PFSK-1 (cell line): ENCODE results near the gene CLDN22.

Experiments used
- POLR2AphosphoS5 ChIP-seq: IDR thresholded peaks from 2 replicates; pipeline ENCODE4 v1.6.1; 2012; ENCODE audit warnings: low read depth, mild to moderate bottlenecking, control low read depth, low read length, moderate library complexity
- TAF1 ChIP-seq: IDR thresholded peaks from 2 replicates; pipeline ENCODE4 v1.6.1; 2012; ENCODE audit warnings: low read length, control low read depth, borderline replicate concordance; ENCODE audit not compliant: insufficient read depth

DNA sequence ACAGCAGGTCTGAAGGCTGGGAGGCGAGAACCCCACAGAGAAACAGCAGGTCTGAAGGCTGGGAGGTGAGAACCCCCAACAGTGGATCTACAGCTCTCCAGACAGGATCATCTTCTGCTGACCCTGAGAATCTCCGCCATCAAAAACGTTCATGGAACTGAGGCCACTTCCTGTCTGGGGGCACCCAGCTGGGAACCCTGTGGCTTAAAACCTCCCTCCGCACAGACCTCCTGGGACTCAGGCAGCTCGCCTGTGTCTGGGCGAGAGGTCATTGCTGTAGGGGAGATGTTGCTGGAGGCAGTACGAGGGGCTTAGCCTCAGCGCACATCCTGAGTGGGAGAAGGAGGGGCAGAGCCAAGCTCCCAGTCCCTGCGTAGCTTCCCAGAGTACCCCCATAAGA lies 17.3 kb upstream of the CLDN22 start:
- TF ChIP-seq TAF1 (no peak), POLR2AphosphoS5 (no peak)
